ENCODE data around the gene KLHL10. TPM values are rescaled to one million over a fixed set of nuclear protein-coding genes. Genes with fewer than 3 reads are reported as not detected.
"Not testable (repeated sequence)": the region's sequence is repeated elsewhere in the genome, so short reads cannot be mapped to it uniquely, and the experiment has no call there.

Gene KLHL10
- total RNA-seq, 2 donors from 2014 or later: 0.15 TPM; not detected in 1

GRCh38 chr17:41825175-41825845 lies 12.3 kb upstream of the KLHL10 start:
- H3K27ac ChIP-seq (ENCODE audit: low read depth, low read length): no peak overlapping the region
- 96 to 97% methylated on average over 10 to 19 of the region's 19 CpGs for WGBS, 2 experiments (ENCODE audit: insufficient coverage in 1 of 2, insufficient read length in 1 of 2)
- no peak overlapping the region for H3K4me3 Mint-ChIP-seq

GRCh38 chr17:41829961-41830360 lies 7.7 kb upstream of the KLHL10 start:
- peaks cover 41% of the 10 kb centered on the region for H3K36me3 ChIP-seq (ENCODE audit: control insufficient read depth, insufficient read depth, low read length)

More at GRCh38 chr17:41825175-41825845, 12.3 kb upstream of the KLHL10 start:
- H3K9ac ChIP-seq (ENCODE audit: extremely low read depth, low read length, poor library complexity, severe bottlenecking): no peak overlapping the region
- Mint-ChIP-seq H3K9me3 (no peaks in the 10 kb centered on the region), H3K36me3 (ENCODE audit: low read depth) (peaks cover 42% of the 10 kb centered on the region), H3K4me1 (peaks cover 9% of the 10 kb centered on the region), H3K27ac (no peak overlapping the region), H3K27me3 (ENCODE audit: insufficient read depth) (no peaks in the 10 kb centered on the region)
- DNase-seq: no peak
- TF ChIP-seq CTCF (conservative IDR thresholded peaks at IDR 0.05): no peak
- no peaks in the 10 kb centered on the region for H3K27me3 ChIP-seq (ENCODE audit: control insufficient read depth, insufficient read depth, low read length, poor library complexity, severe bottlenecking)
- peaks cover 26% of the 10 kb centered on the region for H3K36me3 ChIP-seq (ENCODE audit: control insufficient read depth, insufficient read depth, low read length)
- no peaks in the 10 kb centered on the region for H3K9me3 ChIP-seq (ENCODE audit: control insufficient read depth, low read length)
- H3K4me3 ChIP-seq (ENCODE audit: low read length): no peak overlapping the region
- no peaks in the 10 kb centered on the region for H3K4me1 ChIP-seq (ENCODE audit: control insufficient read depth, insufficient read depth, low read length)

GRCh38 chr17:41835214-41835799 lies 2.3 kb upstream of the KLHL10 start:
- 19 to 24% methylated on average over 6 to 13 of the region's 13 CpGs for WGBS, 2 experiments (ENCODE audit: insufficient coverage in 1 of 2, insufficient read length in 1 of 2)
- H3K27me3 Mint-ChIP-seq (ENCODE audit: insufficient read depth): peaks cover 13% of the 10 kb centered on the region
- no peak overlapping the region for H3K27ac ChIP-seq (ENCODE audit: low read depth, low read length)
- H3K36me3 Mint-ChIP-seq (ENCODE audit: low read depth): peaks cover 27% of the 10 kb centered on the region
- H3K36me3 ChIP-seq (ENCODE audit: control insufficient read depth, insufficient read depth, low read length): peaks cover 23% of the 10 kb centered on the region
- peaks cover 3% of the 10 kb centered on the region for H3K4me1 ChIP-seq (ENCODE audit: control insufficient read depth, insufficient read depth, low read length)
- no peak overlapping the region for H3K27ac Mint-ChIP-seq
- H3K27me3 ChIP-seq (ENCODE audit: control insufficient read depth, insufficient read depth, low read length, poor library complexity, severe bottlenecking): no peaks in the 10 kb centered on the region
- peak overlapping the region; percentile 87 for H3K4me3 ChIP-seq (ENCODE audit: low read length)
- H3K9me3 ChIP-seq (ENCODE audit: control insufficient read depth, low read length): no peaks in the 10 kb centered on the region
- peak overlapping the region; percentile 51 for H3K9ac ChIP-seq (ENCODE audit: extremely low read depth, low read length, poor library complexity, severe bottlenecking)
- DNase-seq: no peak
- H3K4me1 Mint-ChIP-seq: peaks cover 6% of the 10 kb centered on the region
- H3K9me3 Mint-ChIP-seq: no peaks in the 10 kb centered on the region
- peak overlapping the region; percentile 76 for H3K4me3 Mint-ChIP-seq
- TF ChIP-seq CTCF (conservative IDR thresholded peaks at IDR 0.05): no peak

More at GRCh38 chr17:41829961-41830360, 7.7 kb upstream of the KLHL10 start:
- H3K27ac ChIP-seq (ENCODE audit: low read depth, low read length); H3K4me3 Mint-ChIP-seq; DNase-seq; H3K4me1 ChIP-seq (ENCODE audit: control insufficient read depth, insufficient read depth, low read length); H3K4me1 Mint-ChIP-seq; H3K27me3 Mint-ChIP-seq (ENCODE audit: insufficient read depth); H3K9me3 ChIP-seq (ENCODE audit: control insufficient read depth, low read length); H3K4me3 ChIP-seq (ENCODE audit: low read length); H3K9me3 Mint-ChIP-seq; H3K27me3 ChIP-seq (ENCODE audit: control insufficient read depth, insufficient read depth, low read length, poor library complexity, severe bottlenecking); H3K9ac ChIP-seq (ENCODE audit: extremely low read depth, low read length, poor library complexity, severe bottlenecking); H3K27ac Mint-ChIP-seq: not testable (repeated sequence)
- H3K36me3 Mint-ChIP-seq (ENCODE audit: low read depth): peaks cover 62% of the 10 kb centered on the region
- 73 to 86% methylated on average over 10 of the region's 10 CpGs for WGBS, 2 experiments (ENCODE audit: insufficient coverage in 1 of 2, insufficient read length in 1 of 2)

Measured in endodermal cell (in vitro differentiated cells).